Stomach (tissue), 9 donors: ENCODE results near the gene STK38L. TPM values are rescaled to one million over a fixed set of nuclear protein-coding genes. Genes with fewer than 3 reads are reported as not detected.
A peak's percentile ranks its signal among the peaks of the same experiment; 100 is the strongest.

Source experiments
- DNase-seq, 2 donors: peaks; one replicate each; pipeline versions ENCODE4 v3.0.0 to v3.0.0-alpha.2; 2013 to 2019
- H3K27ac ChIP-seq, 5 donors: fragments of 200-600 bp in 4 of 5; sonication (generic) in 4 of 5; one replicate each; pipeline ENCODE4 v1.5.1; 2013 to 2019; ENCODE audit warnings: mild to moderate bottlenecking in 1 of 5, moderate library complexity in 1 of 5
- H3K27me3 ChIP-seq, 3 donors: fragments of 200-600 bp; sonication (generic); one replicate each; pipeline ENCODE4 v1.5.1; 2017 to 2019; ENCODE audit warnings: mixed run types in 1 of 3
- H3K36me3 ChIP-seq, 4 donors: fragments of 200-600 bp; sonication (generic); 1 replicate in 3 of 4; 2 replicates in 1 of 4; pipeline ENCODE4 v1.5.1; 2016 to 2019
- H3K4me1 ChIP-seq, 4 donors: fragments of 200-600 bp; sonication (generic); one replicate each; pipeline ENCODE4 v1.5.1; 2016 to 2019
- H3K4me3 ChIP-seq, 4 donors: fragments of 200-600 bp; sonication (generic) in 3 of 4; one replicate each; pipeline ENCODE4 v1.5.1; 2016 to 2019; ENCODE audit warnings: mild to moderate bottlenecking in 1 of 4
- H3K9me3 ChIP-seq, 4 donors: fragments of 200-600 bp; sonication (generic); one replicate each; pipeline ENCODE4 v1.5.1; 2016 to 2019
- CTCF ChIP-seq, 7 experiments: fragments of 450-650 bp in 4 of 7; fragments of 200-600 bp in 3 of 7; sonication (generic) in 3 of 7; IDR thresholded peaks; one replicate each; pipeline ENCODE4 v1.5.1; 2016 to 2019; ENCODE audit warnings: antibody characterized with exemption in 7 of 7, control low read depth in 2 of 7, mild to moderate bottlenecking in 1 of 7
- EP300 ChIP-seq: sonication (generic); formaldehyde crosslinking; IDR thresholded peaks from one replicate; pipeline ENCODE4 v1.6.1; 2017; ENCODE audit warnings: antibody characterized with exemption
- POLR2A ChIP-seq, 4 donors: fragments of 450-650 bp; IDR thresholded peaks; one replicate each; pipeline ENCODE4 v1.6.1; 2016; ENCODE audit warnings: antibody characterized with exemption in 4 of 4, control low read depth in 2 of 4, mild to moderate bottlenecking in 1 of 4, moderate library complexity in 1 of 4
- POLR2AphosphoS5 ChIP-seq, 3 donors: sonication (generic); formaldehyde crosslinking; IDR thresholded peaks; one replicate each; pipeline ENCODE4 v1.6.1; 2016; ENCODE audit warnings: antibody characterized with exemption in 3 of 3
- WGBS, 5 donors: extraction: QIAGEN DNeasy Blood & Tissue Kit in 3 of 5; methylation state at CpG; one replicate each; pipeline versions ENCODE4 v1.1.5 to v1.1.7; 2013 to 2018; 5-methylcytosine and 5-hydroxymethylcytosine counted together
- intact Hi-C: fragments of 100-400 bp; cut with DNase I; formaldehyde crosslinking; loops from one replicate; pipeline ENCODE4 v1.15.1; 2023; ENCODE audit warnings: low total_unique reads
- polyA plus RNA-seq, 3 donors: library from polyadenylated mRNA; stranded (reverse); fragments of 200-250 nt; gene quantifications; one replicate each; pipeline ENCODE4 v1.2.3, GENCODE V29; 2013
- total RNA-seq, 5 donors: library from RNA; depleted of rRNA; stranded (reverse); fragments of >200 nt; gene quantifications; one replicate each; pipeline versions ENCODE4 v1.1.0 to v1.2.3, GENCODE V29; 2014 to 2016
- donor health status: healthy with polysubstance abuse.
- donor health status: Bipolar disorder and iron deficiency.
- donor health status: healthy.

STK38L gene
- total and polyA plus RNA-seq, 8 donors = 8.5 to 118 (median 26.5) TPM

DNA sequence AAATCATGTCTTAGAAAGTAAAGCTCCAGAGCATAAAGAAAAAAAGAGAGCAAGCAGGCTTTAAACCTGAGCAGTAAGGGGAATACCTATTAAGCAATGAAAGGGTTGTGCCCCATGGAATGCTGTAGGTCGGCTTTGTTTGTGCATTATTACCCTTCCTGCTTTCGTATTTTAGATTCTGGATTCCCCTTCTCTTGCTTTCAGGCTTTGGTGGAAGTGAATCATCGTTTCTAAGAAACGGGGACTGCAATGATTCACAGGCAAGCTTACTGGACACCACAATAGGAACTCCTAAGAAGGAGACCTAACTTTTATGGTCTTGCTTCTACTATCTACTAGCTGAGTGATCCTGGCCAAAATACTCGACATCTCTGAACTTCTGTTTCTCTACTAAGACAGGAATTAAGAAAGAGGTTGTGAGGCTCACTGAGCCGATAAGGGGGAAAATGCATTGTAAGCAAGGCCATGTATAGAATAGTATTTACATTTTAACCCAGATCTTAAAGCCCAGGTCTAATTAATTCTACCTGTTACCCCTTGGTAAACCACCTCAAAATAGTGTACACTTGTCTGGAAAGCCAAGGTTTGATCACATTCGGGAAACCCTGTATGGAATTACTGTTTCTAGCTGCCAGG, 87.3 kb downstream of the STK38L start:
- H3K36me3 ChIP-seq = peaks cover 0 to 14% (median 11%) of the 10 kb centered on the region in 4 donors
- peaks cover 23 to 45% (median 39%) of the 10 kb centered on the region in 4 donors for H3K4me1 ChIP-seq
- intact Hi-C loops = no loop called here
- TF ChIP-seq POLR2AphosphoS5 (IDR thresholded peaks at IDR 0.05) (peak; percentile 33 to 84 (median 64)), POLR2A (IDR thresholded peaks at IDR 0.05) (no peak), CTCF (IDR thresholded peaks at IDR 0.05) (no peak), EP300 (no peak)
- WGBS, 5 donors = 15 to 22% (median 17%) methylated on average over 7 of the region's 7 CpGs
- peak overlapping the region in 1 of 4 donors; percentile 85 for H3K4me3 ChIP-seq
- DNase-seq = peak in 1 of 2 donors; percentile 83
- H3K27ac ChIP-seq = peak overlapping the region in 4 of 5 donors; percentile 76 to 85 (median 85)
- no peaks in the 10 kb centered on the region for H3K9me3 ChIP-seq
- H3K27me3 ChIP-seq = peaks cover 0 to 19% (median 0%) of the 10 kb centered on the region in 3 donors

DNA sequence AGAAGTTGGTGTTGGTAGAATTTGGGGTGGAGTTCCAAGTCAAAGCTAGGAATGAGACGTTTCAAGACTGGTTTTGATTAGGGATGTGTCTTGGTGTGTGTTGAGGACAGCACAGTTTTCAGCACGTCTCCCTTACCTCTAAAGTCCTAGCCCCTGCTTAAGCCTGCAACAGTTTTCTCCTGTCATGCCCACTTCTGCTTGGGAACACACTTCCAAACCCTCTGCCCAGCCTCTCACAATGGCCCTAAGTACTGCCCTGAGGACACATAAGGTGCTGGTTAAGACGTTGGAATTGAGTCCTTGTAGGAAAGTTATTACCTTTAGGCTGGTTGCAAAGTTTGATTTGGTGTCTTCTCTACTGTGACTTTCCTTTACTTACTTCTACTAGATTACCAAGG, 87.8 kb downstream of the STK38L start:
- Histone ChIP-seq H3K9me3 (no peaks in the 10 kb centered on the region), H3K4me3 (peak overlapping the region; percentile 70 to 93 (median 81)), H3K4me1 (peaks cover 23 to 45% (median 39%) of the 10 kb centered on the region in 4 donors), H3K36me3 (peaks cover 0 to 9% (median 6%) of the 10 kb centered on the region in 4 donors), H3K27ac (peak overlapping the region in 4 of 5 donors; percentile 76 to 85 (median 85)), H3K27me3 (peaks cover 0 to 19% (median 0%) of the 10 kb centered on the region in 3 donors)
- no peak for DNase-seq
- intact Hi-C loops = no loop called here
- TF ChIP-seq POLR2AphosphoS5 (IDR thresholded peaks at IDR 0.05) = no peak
- no peak for TF ChIP-seq CTCF (IDR thresholded peaks at IDR 0.05)
- no peak for TF ChIP-seq EP300
- TF ChIP-seq POLR2A (IDR thresholded peaks at IDR 0.05) = no peak
- WGBS, 5 donors = 18 to 31% (median 22%) methylated on average over 3 of the region's 3 CpGs

- Histone ChIP-seq H3K4me1 (peaks cover 23 to 47% (median 40%) of the 10 kb centered on the region in 4 donors), H3K36me3 (peaks cover 0 to 5% (median 2%) of the 10 kb centered on the region in 4 donors), H3K27me3 (peaks cover 0 to 19% (median 0%) of the 10 kb centered on the region in 3 donors), H3K9me3 (no peaks in the 10 kb centered on the region), H3K4me3 (peak overlapping the region; percentile 70 to 93 (median 81)), H3K27ac (peak overlapping the region; percentile 76 to 90 (median 85))
- intact Hi-C loops = no loop called here
- no peak for DNase-seq
- TF ChIP-seq POLR2A (IDR thresholded peaks at IDR 0.05) (no peak), EP300 (no peak), CTCF (IDR thresholded peaks at IDR 0.05) (no peak), POLR2AphosphoS5 (IDR thresholded peaks at IDR 0.05) (no peak)
- 5 to 14% (median 12%) methylated on average over 10 of the region's 10 CpGs for WGBS, 5 donors
Observed at GRCh38 chr12:27332407-27332713, 88.3 kb downstream of the STK38L start.

DNA sequence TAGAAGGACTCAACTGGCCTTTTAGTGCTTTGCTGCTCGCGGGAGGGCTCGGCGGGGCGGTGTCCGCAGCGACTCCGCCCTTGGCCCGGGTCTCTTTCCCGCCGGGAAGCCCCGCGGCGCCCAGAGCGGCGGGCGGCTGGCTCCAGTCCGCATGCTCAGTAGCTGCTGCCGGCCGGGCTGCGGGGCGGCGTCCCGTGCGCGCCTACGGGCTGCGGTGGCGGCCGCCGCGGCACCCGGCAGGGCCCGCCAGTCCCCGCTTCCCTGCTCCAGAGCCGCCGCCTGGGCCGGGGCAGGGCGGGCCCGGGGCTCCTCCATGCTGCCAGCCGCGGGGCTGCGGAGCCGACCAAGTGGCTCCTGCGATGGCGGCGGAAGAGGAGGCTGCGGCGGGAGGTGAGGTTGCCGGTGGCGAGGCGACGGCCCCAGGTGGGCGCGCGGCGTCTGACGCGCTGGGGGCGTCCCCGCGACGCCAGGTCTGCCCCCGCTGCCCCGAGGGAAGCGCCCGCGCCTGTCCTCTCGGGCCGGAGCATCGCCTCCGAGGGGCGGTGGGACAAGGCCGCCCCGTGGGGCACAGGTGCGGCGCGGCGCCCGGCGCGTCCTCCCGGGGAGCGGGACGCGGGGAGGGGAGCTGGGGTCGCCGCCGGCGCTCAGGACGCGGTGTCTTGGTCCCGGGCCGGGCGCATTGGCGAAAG, 88.8 kb downstream of the STK38L start, which contains the start of gene BMAL2:
TSS of gene BMAL2 (plus strand) at position 123 of the 689 bp plus-strand sequence. CDS start at position 360, 237 bp downstream.
- intact Hi-C loops = no loop called here
- Histone ChIP-seq H3K4me3 (peak within 1 kb of the TSS; percentile 70 to 93 (median 81)), H3K36me3 (no peaks in the 10 kb centered on the region), H3K27ac (peak within 1 kb of the TSS; percentile 76 to 90 (median 85)), H3K9me3 (no peaks in the 10 kb centered on the region), H3K4me1 (peaks cover 23 to 50% (median 45%) of the 10 kb centered on the region in 4 donors), H3K27me3 (peaks cover 0 to 19% (median 0%) of the 10 kb centered on the region in 3 donors)
- WGBS, 5 donors = 0 to 2% (median 1%) methylated on average over 45 to 95 of the region's 96 CpGs
- peak; percentile 54 to 84 for DNase-seq
- TF ChIP-seq POLR2AphosphoS5 (IDR thresholded peaks at IDR 0.05) (peak in 1 of 3 donors; percentile 32), POLR2A (IDR thresholded peaks at IDR 0.05) (no peak)
